SK-MEL-5 (cell line): ENCODE measurements around the gene CUEDC2. TPM values are rescaled to one million over a fixed set of nuclear protein-coding genes. Genes with fewer than 3 reads are reported as not detected.

Source experiments
- DNase-seq: peaks from one replicate; pipeline ENCODE4 v3.0.0-alpha.2; 2016; ENCODE audit warnings: low read depth, low spot score
- in situ Hi-C: cut with HindIII; loops from 2 replicates; pipeline ENCODE4 v1.10.0; 2016; ENCODE audit warnings: low sequenced_read_pairs, high pct_unique_total_duplicates, low pct_unique_long_range_greater_than_20kb
- total RNA-seq: library from RNA; depleted of rRNA; stranded (reverse); fragments of >200 nt; shearing (Covaris generic); gene quantifications from 2 replicates; pipeline ENCODE4 v1.2.3, GENCODE V29; 2014

Gene CUEDC2
- total RNA-seq, 1 experiment from 2014 or later = 24.3 TPM

DNA sequence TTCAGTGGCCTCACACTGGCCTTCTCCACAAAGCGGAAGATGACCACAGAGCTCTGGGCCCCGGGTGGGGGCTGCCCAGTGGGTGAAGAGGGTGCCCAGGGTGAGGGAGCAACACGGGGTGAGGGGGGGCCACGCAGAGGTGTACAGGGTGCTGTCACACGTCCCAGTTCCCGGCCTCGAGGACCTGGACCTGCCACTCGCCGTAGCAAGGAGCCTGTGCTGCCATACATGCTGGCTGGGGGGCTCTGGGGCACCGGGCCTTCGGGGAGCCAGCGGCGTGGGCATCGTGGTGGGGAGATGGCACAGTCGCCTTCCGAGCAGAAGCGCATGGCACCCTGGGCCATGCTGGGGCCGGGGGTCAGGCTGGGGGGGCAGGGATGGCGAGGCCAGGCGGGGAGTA, 15.7 kb downstream of the CUEDC2 start:
- in situ Hi-C loops = no loop called here
- no peak for DNase-seq

- no peak for DNase-seq
- in situ Hi-C loops = no loop called here
These were observed 16.1 kb downstream of the CUEDC2 start for GRCh38 chr10:102416283-102416682.

GRCh38 chr10:102414749-102415148, 17.6 kb downstream of the CUEDC2 start:
- DNase-seq = no peak
- in situ Hi-C loops = no loop called here

GRCh38 chr10:102413806-102414561, 18.4 kb downstream of the CUEDC2 start:
- in situ Hi-C loops = no loop called here
- no peak for DNase-seq

- in situ Hi-C loops = no loop called here
- DNase-seq = no peak
These were observed 19.2 kb downstream of the CUEDC2 start for GRCh38 chr10:102413053-102413705.

GRCh38 chr10:102412293-102412692, 20.1 kb downstream of the CUEDC2 start:
- no peak for DNase-seq
- in situ Hi-C loops = no loop called here

- in situ Hi-C loops = no loop called here
- DNase-seq = no peak
These were observed 20.8 kb downstream of the CUEDC2 start for GRCh38 chr10:102411341-102412255.

DNA sequence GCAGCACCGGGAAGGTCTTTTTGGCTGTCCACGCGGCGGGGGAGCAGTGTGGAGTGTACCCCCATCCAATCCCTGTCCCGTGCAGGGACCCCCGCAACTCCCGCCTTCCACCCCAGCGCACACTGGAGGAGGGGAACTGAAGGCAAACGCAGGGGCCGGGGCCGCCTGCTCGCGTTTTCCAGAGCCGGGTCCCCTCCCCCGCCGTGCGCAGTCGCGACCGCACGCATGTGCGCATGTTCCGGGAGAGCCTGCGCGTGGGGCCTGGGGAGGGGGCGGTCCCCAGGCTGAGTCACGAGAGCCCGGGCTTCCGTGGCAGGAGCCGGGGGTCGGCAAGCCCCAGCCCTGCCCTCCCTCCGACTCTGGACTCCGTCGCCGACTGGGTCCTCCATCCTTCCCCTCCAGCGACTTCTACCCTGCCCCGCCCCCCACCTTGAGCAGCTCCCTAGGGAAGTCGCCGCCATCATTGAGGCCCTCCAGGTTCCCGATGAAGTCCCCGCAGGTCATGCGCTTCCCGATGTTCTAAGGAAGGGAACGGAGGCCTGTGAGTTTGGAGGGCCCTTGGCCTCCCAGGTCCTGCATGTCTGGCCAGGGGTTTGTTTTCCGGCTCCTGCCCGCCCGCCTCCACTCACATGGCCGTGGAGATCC, 21.8 kb downstream of the CUEDC2 start:
- DNase-seq = no peak
- in situ Hi-C loops = no loop called here

- in situ Hi-C loops = no loop called here
- DNase-seq = no peak
These were observed 22.6 kb downstream of the CUEDC2 start for GRCh38 chr10:102409604-102410428.

DNA sequence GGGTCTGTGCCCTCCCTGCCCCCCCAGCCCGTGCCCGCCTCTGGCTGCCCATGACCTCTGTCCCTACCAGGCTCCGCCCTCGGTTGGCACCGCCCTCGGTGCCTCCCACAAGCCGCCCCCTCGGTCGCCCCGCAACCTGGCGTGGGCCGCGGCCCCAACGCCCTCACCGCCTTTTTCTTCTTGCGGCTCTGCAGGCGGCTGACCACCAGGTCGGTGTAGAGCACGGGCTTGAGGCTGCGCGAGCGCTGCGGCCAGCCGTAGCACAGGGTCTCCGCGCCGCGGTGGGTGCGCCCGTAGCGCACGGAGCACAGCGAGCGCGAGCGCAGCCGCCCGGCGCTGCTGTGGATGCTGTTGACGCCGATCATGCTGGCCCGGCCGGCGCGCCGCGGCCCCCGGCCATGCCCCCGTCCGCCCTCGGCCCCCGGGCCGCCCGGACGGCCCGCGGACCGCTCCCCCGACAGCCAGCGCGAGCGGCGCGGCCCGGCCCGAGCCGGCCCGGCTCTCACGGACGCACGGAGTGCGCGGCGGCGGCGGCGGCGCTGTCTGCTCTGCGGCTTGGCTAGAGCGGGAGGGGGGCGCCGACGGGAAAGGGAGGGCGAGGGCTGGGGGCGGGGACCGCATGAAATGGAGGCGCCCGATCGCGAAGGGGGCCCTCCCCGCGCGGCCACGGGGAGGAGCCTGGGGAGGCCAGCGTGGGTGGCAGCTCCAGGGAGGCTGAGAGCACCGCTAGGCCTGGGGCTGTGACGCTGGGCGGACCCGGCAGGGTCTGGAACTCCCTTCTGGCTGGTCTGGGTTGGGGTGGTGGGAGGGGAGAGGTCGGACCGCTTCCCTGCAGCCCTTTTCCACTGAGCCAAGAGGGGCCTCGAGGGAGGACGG, 23.4 kb downstream of the CUEDC2 start:
- DNase-seq = no peak
- in situ Hi-C loops = no loop called here

- in situ Hi-C loops = no loop called here
- no peak for DNase-seq
These were observed 24.1 kb downstream of the CUEDC2 start for GRCh38 chr10:102408131-102408727.

DNA sequence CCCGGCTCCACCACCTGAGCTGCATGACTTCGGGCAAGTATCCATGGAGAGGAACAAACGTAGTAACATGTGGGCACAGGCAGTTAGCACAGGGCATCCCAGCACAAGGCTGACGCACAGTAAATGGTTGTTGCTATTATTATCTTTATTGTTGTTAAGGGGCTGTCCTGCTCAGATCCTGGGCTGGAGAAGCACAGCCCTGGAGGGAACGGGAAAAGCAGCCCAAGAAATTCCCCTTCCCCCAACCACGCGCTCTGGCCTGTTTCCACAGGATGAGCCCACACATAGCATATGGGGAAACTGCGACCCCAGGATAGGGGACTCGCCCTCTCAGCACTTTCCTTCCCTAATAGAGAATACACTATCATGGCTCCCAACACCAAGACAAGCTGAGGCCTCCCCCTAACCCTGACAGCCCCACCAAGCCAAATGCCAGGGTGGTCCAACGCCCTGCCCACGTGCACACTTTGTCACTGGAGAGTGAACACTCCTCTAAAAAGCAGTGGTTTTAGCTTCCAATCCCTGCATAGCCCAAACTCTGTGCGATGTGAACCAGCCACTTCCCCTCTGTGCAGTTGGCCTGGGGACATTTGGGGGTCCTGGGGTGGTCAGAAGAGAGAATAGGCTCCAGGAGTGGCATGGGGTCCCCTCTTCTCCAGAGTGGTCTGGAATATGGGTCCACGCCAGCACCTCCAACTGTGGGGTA, 24.8 kb downstream of the CUEDC2 start:
- in situ Hi-C loops = no loop called here
- no peak for DNase-seq

DNA sequence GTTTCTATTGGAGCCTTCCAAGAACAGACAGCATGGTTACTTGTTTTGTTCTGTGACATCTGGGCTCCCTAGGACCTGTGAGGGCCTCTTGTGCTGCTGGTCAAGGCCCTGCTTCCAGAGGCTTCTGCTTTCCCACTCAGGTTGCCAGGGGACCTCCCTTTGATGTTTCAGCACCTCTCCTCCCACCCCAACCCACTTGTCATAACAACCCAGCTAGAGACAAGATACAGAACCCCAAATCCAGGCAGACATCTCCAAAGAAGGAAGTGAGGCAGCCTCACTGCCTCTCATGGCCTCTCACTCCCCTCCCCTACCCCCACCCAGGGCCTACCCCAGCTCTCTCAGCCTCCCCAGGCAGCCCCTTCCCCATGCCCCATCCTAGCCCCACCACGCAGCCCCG, 25.6 kb downstream of the CUEDC2 start:
- DNase-seq = no peak
- in situ Hi-C loops = no loop called here

DNA sequence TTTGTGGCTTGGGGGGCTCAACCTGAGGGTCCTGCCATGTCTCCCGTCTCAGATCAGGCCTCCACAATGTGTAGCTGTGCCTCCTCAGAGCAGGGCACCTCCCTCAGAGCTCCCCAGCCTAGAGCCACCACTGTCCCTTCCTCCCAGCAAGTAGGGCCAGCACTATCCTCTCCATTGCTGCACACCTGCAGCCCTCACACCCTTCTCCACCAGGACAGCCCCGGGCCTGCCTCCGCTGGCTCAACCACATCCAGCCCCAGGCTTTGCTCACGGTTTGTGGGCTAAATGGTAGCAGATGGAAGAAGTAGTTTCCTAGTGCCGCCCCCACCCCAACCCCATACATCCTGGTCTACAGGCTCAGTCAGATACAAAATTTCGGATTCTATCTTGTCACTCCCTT, 26.7 kb downstream of the CUEDC2 start:
- in situ Hi-C loops = no loop called here
- no peak for DNase-seq

DNA sequence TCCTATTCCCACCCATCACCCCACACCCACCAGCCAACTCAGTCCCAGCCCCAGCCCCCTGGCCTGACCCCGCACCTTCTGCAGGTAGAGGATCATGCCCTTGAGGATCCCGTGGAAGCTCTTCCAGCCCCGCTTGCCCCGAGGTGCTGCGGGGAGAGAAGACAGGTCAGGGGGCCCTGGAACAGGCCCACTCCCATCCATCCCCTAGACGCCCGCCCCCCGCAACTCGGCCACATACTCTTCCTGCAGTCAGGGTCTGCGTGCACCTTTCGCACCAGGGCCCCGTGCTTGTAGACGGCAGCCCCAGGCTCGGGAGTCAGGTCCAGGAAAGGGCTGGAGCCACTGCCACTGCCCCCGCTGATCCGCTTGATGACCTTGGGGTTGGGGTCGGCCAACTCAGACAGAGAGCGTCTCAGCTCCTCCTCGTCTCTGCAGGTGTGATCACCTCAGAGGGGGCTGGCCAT, 27.2 kb downstream of the CUEDC2 start:
- no peak for DNase-seq
- in situ Hi-C loops = no loop called here
